Measurements from ENCODE around the gene KCNQ5. TPM values are rescaled to one million over a fixed set of nuclear protein-coding genes. Genes with fewer than 3 reads are reported as not detected.

Gene KCNQ5
- total and polyA plus RNA-seq, 12 donors, result 0.10 to 3.6 (median 0.52) TPM

- H3K4me3 ChIP-seq, result no peak overlapping the region
- H3K36me3 ChIP-seq (replicated peaks in 1 of 2), result no peaks in the 10 kb centered on the region
- no peaks in the 10 kb centered on the region for H3K4me1 ChIP-seq (replicated peaks in 1 of 2)
- no peaks in the 10 kb centered on the region for H3K27me3 ChIP-seq
- H3K9me3 ChIP-seq (replicated peaks in 1 of 3), result no peaks in the 10 kb centered on the region
- TF ChIP-seq POLR2A (IDR thresholded peaks at IDR 0.05) (no peak), CTCF (IDR thresholded peaks at IDR 0.05) (no peak)
- no peak overlapping the region for H3K27ac ChIP-seq
- no peak for DNase-seq
- intact Hi-C loops (cut with DNase I), result no loop called here
- 59 to 74% (median 65%) methylated on average over 3 of the region's 3 CpGs for WGBS, 4 donors
Measured at GRCh38 chr6:72757048-72757447, 135.2 kb downstream of the KCNQ5 start.

- H3K27me3 ChIP-seq, result no peaks in the 10 kb centered on the region
- no peaks in the 10 kb centered on the region for H3K4me1 ChIP-seq (replicated peaks in 1 of 2)
- TF ChIP-seq CTCF (IDR thresholded peaks at IDR 0.05) (no peak), POLR2A (IDR thresholded peaks at IDR 0.05) (no peak)
- no peak overlapping the region for H3K4me3 ChIP-seq
- WGBS, 4 donors, result 62 to 90% (median 78%) methylated on average over 1 of the region's 1 CpG
- no peak overlapping the region for H3K27ac ChIP-seq
- H3K36me3 ChIP-seq (replicated peaks in 1 of 2), result no peaks in the 10 kb centered on the region
- intact Hi-C loops (cut with DNase I), result no loop called here
- DNase-seq, result no peak
- no peaks in the 10 kb centered on the region for H3K9me3 ChIP-seq (replicated peaks in 1 of 3)
Measured at GRCh38 chr6:72757926-72758325, 136.1 kb downstream of the KCNQ5 start.

- 41 to 56% (median 48%) methylated on average over 2 of the region's 2 CpGs for WGBS, 4 donors
- Histone ChIP-seq H3K4me1 (replicated peaks in 1 of 2) (no peaks in the 10 kb centered on the region), H3K9me3 (replicated peaks in 1 of 3) (no peaks in the 10 kb centered on the region), H3K36me3 (replicated peaks in 1 of 2) (no peaks in the 10 kb centered on the region), H3K4me3 (no peak overlapping the region), H3K27me3 (no peaks in the 10 kb centered on the region), H3K27ac (no peak overlapping the region)
- no peak for DNase-seq
- intact Hi-C loops (cut with DNase I), result no loop called here
- no peak for TF ChIP-seq POLR2A (IDR thresholded peaks at IDR 0.05)
- TF ChIP-seq CTCF (IDR thresholded peaks at IDR 0.05), result no peak
Measured at GRCh38 chr6:72758901-72759300, 137.0 kb downstream of the KCNQ5 start.

DNA sequence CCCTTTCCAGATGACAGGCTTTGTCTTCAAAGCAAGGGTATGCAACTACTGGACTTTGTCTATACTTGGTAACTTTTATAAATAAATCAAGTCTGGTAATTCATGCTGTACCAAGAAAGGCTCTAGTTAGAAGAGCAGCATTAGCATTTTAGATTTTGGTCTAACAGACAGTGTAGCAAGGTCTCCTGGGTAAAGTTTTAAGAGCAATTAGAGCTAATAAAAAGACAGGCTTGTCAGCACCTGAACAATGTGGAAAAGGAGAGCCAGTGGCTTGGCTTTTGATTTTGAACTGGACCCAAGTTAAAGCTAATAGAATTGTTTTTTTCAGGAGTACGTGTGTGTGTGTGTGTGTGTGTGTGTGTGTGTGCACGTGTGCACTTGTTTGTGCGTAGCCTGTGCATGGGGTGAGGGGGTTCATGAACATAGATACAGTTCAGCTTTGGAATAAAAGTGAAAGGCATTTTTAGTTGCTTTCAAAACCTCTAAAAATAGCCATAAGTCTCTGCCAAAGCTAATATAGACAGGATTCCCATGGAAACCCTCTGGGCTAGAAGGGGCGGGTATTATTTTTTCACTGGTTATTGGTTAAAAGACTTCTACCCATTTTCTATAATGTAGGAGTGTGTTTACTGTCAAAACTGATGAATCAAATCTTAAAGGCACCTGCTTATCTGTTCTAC is 138.4 kb downstream of the KCNQ5 start:
- Histone ChIP-seq H3K36me3 (replicated peaks in 1 of 2) (no peaks in the 10 kb centered on the region), H3K9me3 (replicated peaks in 1 of 3) (no peaks in the 10 kb centered on the region), H3K27ac (no peak overlapping the region), H3K4me1 (replicated peaks in 1 of 2) (no peaks in the 10 kb centered on the region), H3K27me3 (no peaks in the 10 kb centered on the region), H3K4me3 (no peak overlapping the region)
- WGBS, 4 donors, result 36 to 50% (median 47%) methylated on average over 4 of the region's 4 CpGs
- intact Hi-C loops (cut with DNase I), result no loop called here
- no peak for DNase-seq
- TF ChIP-seq CTCF (IDR thresholded peaks at IDR 0.05), result no peak
